Measurements from ENCODE around the gene FRMD8.

- TF ChIP-seq CTCF (IDR thresholded peaks at IDR 0.05; ENCODE audit: poor library complexity) (no peak), EZH2 (IDR thresholded peaks at IDR 0.05; ENCODE audit: borderline replicate concordance) (no peak)
Observed at GRCh38 chr11:65456418-65456817, 70.0 kb downstream of the FRMD8 start.
